ENCODE measurements around the gene CDCP1.

The CDCP1 gene

GRCh38 chr3:45165497-45166283 is 19.5 kb upstream of the CDCP1 start:
- no peak for DNase-seq (ENCODE audit: low read depth in 1 of 2, low spot score in 1 of 2)
- TF ChIP-seq SPI1 (IDR thresholded peaks at IDR 0.05; ENCODE audit: borderline replicate concordance, low read depth) (no peak), REST (IDR thresholded peaks at IDR 0.05; ENCODE audit: insufficient replicate concordance, low read depth) (no peak), POLR2AphosphoS5 (IDR thresholded peaks at IDR 0.05; ENCODE audit: low read depth) (no peak), CTCF (IDR thresholded peaks at IDR 0.05; ENCODE audit: insufficient read depth, low read length) (no peak), GABPA (IDR thresholded peaks at IDR 0.05; ENCODE audit: low read depth) (no peak)
- no peak overlapping the region for H3K27ac ChIP-seq (replicated peaks)

GRCh38 chr3:45164056-45164455 is 17.9 kb upstream of the CDCP1 start:
- H3K4me3 ChIP-seq (replicated peaks; ENCODE audit: insufficient read depth, low read length), result no peak overlapping the region
- no peak for DNase-seq (ENCODE audit: low read depth in 1 of 2, low spot score in 1 of 2)
- TF ChIP-seq POLR2AphosphoS5 (IDR thresholded peaks at IDR 0.05; ENCODE audit: low read depth), result no peak
- TF ChIP-seq GABPA (IDR thresholded peaks at IDR 0.05; ENCODE audit: low read depth), result no peak
- no peak for TF ChIP-seq CTCF (IDR thresholded peaks at IDR 0.05; ENCODE audit: insufficient read depth, low read length)
- no peak for TF ChIP-seq REST (IDR thresholded peaks at IDR 0.05; ENCODE audit: insufficient replicate concordance, low read depth)
- TF ChIP-seq SPI1 (IDR thresholded peaks at IDR 0.05; ENCODE audit: borderline replicate concordance, low read depth), result no peak

More at GRCh38 chr3:45165497-45166283, 19.5 kb upstream of the CDCP1 start:
- H3K27me3 ChIP-seq (ENCODE audit: insufficient read depth, poor library complexity, severe bottlenecking), result no peaks in the 10 kb centered on the region
- H3K4me3 ChIP-seq (replicated peaks; ENCODE audit: insufficient read depth, low read length), result no peak overlapping the region

GRCh38 chr3:45163481-45163880 is 17.3 kb upstream of the CDCP1 start:
- peak in 1 of 2 experiments; percentile 16 for DNase-seq (ENCODE audit: low read depth in 1 of 2, low spot score in 1 of 2)
- H3K4me3 ChIP-seq (replicated peaks; ENCODE audit: insufficient read depth, low read length), result no peak overlapping the region
- no peak overlapping the region for H3K27ac ChIP-seq (replicated peaks)
- TF ChIP-seq SPI1 (IDR thresholded peaks at IDR 0.05; ENCODE audit: borderline replicate concordance, low read depth) (no peak), CTCF (IDR thresholded peaks at IDR 0.05; ENCODE audit: insufficient read depth, low read length) (no peak), GABPA (IDR thresholded peaks at IDR 0.05; ENCODE audit: low read depth) (no peak), REST (IDR thresholded peaks at IDR 0.05; ENCODE audit: insufficient replicate concordance, low read depth) (no peak), POLR2AphosphoS5 (IDR thresholded peaks at IDR 0.05; ENCODE audit: low read depth) (no peak)
- H3K27me3 ChIP-seq (ENCODE audit: insufficient read depth, poor library complexity, severe bottlenecking), result no peaks in the 10 kb centered on the region

More at GRCh38 chr3:45164056-45164455, 17.9 kb upstream of the CDCP1 start:
- Histone ChIP-seq H3K27ac (replicated peaks) (no peak overlapping the region), H3K27me3 (ENCODE audit: insufficient read depth, poor library complexity, severe bottlenecking) (no peaks in the 10 kb centered on the region)
